Endodermal cell (in vitro differentiated cells): ENCODE data around the gene ZNF280C. TPM values are rescaled to one million over a fixed set of nuclear protein-coding genes. Genes with fewer than 3 reads are reported as not detected.

Source experiments
- DNase-seq: peaks from one replicate; pipeline ENCODE4 v3.0.0-alpha.2; 2017
- H3K27ac ChIP-seq: 2 replicates; pipeline ENCODE4 v1.5.1; 2013; ENCODE audit warnings: mild to moderate bottlenecking, low read depth, low read length, moderate library complexity
- H3K27me3 ChIP-seq: 2 replicates; pipeline ENCODE4 v1.6.1; 2013; ENCODE audit warnings: mild to moderate bottlenecking, low read length, moderate library complexity; ENCODE audit not compliant: insufficient read depth, control insufficient read depth, poor library complexity, severe bottlenecking
- H3K36me3 ChIP-seq: 2 replicates; pipeline ENCODE4 v1.7.0; 2013; ENCODE audit warnings: mild to moderate bottlenecking, low read length, moderate library complexity; ENCODE audit not compliant: control insufficient read depth, insufficient read depth
- H3K4me1 ChIP-seq: one replicate; pipeline ENCODE4 v1.7.0; 2013; ENCODE audit warnings: low read length; ENCODE audit not compliant: control insufficient read depth, insufficient read depth
- H3K4me3 ChIP-seq: 2 replicates; pipeline ENCODE4 v1.5.1; 2013; ENCODE audit warnings: mild to moderate bottlenecking, low read length, moderate library complexity
- H3K9ac ChIP-seq: 2 replicates; pipeline ENCODE4 v1.6.1; 2013; ENCODE audit warnings: mild to moderate bottlenecking, low read length, moderate library complexity; ENCODE audit not compliant: poor library complexity, severe bottlenecking; ENCODE audit errors: extremely low read depth
- H3K9me3 ChIP-seq: 2 replicates; pipeline ENCODE4 v1.6.1; 2013; ENCODE audit warnings: mild to moderate bottlenecking, low read length, moderate library complexity; ENCODE audit not compliant: control insufficient read depth
- H3K27ac Mint-ChIP-seq: 2 replicates; pipeline ENCODE4 v1.8.0; 2020; ENCODE audit warnings: mixed read lengths
- H3K27me3 Mint-ChIP-seq: 2 replicates; pipeline ENCODE4 v1.8.0; 2021; ENCODE audit warnings: mild to moderate bottlenecking, mixed read lengths; ENCODE audit not compliant: insufficient read depth
- H3K36me3 Mint-ChIP-seq: 2 replicates; pipeline ENCODE4 v1.8.0; 2020; ENCODE audit warnings: low read depth, mixed read lengths
- H3K4me1 Mint-ChIP-seq: 2 replicates; pipeline ENCODE4 v1.8.0; 2020; ENCODE audit warnings: mixed read lengths
- H3K4me3 Mint-ChIP-seq: 2 replicates; pipeline ENCODE4 v1.8.0; 2020; ENCODE audit warnings: mild to moderate bottlenecking, moderate library complexity, mixed read lengths
- H3K9me3 Mint-ChIP-seq: 2 replicates; pipeline ENCODE4 v1.8.0; 2020; ENCODE audit warnings: mild to moderate bottlenecking, mixed read lengths
- WGBS, 2 experiments: methylation state at CpG; one replicate each; pipeline versions ENCODE4 v1.1.5 to v1.1.7; 2013; ENCODE audit warnings: missing lambda C conversion rate in 2 of 2, mixed read lengths in 1 of 2; ENCODE audit not compliant: insufficient coverage in 1 of 2, insufficient read length in 1 of 2; 5-methylcytosine and 5-hydroxymethylcytosine counted together
- total RNA-seq, 2 donors: library from RNA; stranded (reverse); fragmentation: NEBNext Ultra II Directional in 1 of 2; extraction: Animal tissue kit (Norgen Biotek cat#: 25700) in 1 of 2; gene quantifications; 2 replicates in 1 of 2; 3 replicates in 1 of 2; pipeline ENCODE4 v1.2.1, GENCODE V29; 2021
- TF ChIP-seq, protein P1 (sequence below): fragments of 200-600 bp; sonication (generic); conservative IDR thresholded peaks from 2 replicates; pipeline ENCODE4 v1.5.0; 2021; ENCODE audit warnings: antibody characterized with exemption, mild to moderate bottlenecking

ZNF280C gene
- total RNA-seq, 2 donors from 2014 or later = 15.4 to 15.7 TPM

- no peaks in the 10 kb centered on the region for H3K27me3 Mint-ChIP-seq
- H3K27me3 ChIP-seq = no peaks in the 10 kb centered on the region
- WGBS, 2 experiments = no CpG with 5 or more reads among the region's 1 CpG
- DNase-seq = no peak
- no peak overlapping the region for H3K4me3 Mint-ChIP-seq
- no peaks in the 10 kb centered on the region for H3K4me1 ChIP-seq
- TF ChIP-seq, protein P1, sequence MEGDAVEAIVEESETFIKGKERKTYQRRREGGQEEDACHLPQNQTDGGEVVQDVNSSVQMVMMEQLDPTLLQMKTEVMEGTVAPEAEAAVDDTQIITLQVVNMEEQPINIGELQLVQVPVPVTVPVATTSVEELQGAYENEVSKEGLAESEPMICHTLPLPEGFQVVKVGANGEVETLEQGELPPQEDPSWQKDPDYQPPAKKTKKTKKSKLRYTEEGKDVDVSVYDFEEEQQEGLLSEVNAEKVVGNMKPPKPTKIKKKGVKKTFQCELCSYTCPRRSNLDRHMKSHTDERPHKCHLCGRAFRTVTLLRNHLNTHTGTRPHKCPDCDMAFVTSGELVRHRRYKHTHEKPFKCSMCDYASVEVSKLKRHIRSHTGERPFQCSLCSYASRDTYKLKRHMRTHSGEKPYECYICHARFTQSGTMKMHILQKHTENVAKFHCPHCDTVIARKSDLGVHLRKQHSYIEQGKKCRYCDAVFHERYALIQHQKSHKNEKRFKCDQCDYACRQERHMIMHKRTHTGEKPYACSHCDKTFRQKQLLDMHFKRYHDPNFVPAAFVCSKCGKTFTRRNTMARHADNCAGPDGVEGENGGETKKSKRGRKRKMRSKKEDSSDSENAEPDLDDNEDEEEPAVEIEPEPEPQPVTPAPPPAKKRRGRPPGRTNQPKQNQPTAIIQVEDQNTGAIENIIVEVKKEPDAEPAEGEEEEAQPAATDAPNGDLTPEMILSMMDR = no peak
- H3K9ac ChIP-seq = no peak overlapping the region
- no peaks in the 10 kb centered on the region for H3K36me3 Mint-ChIP-seq
- no peaks in the 10 kb centered on the region for H3K9me3 ChIP-seq
- no peaks in the 10 kb centered on the region for H3K36me3 ChIP-seq
- no peaks in the 10 kb centered on the region for H3K4me1 Mint-ChIP-seq
- H3K4me3 ChIP-seq = no peak overlapping the region
- no peak overlapping the region for H3K27ac ChIP-seq
- peaks cover 26% of the 10 kb centered on the region for H3K9me3 Mint-ChIP-seq
- no peak overlapping the region for H3K27ac Mint-ChIP-seq
These were observed 32.7 kb upstream of the ZNF280C start for GRCh38 chrX:130301405-130301804.

DNA sequence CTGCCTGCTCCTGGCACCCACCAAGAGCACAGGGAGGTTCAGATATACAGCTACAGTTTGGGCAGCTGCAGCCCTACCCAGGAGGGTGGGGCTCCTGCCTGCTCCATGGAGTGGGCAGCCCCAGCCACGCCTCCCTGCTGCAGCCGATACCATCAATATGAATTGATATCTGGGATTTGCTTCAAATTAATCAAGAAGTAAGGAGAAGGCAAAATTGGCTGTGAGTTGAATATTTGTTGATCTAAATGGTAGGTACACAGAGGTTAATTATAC is 31.2 kb upstream of the ZNF280C start:
- no peaks in the 10 kb centered on the region for H3K36me3 ChIP-seq
- no peaks in the 10 kb centered on the region for H3K4me1 ChIP-seq
- Mint-ChIP-seq H3K4me3 (no peak overlapping the region), H3K36me3 (no peaks in the 10 kb centered on the region), H3K27ac (no peak overlapping the region), H3K27me3 (no peaks in the 10 kb centered on the region), H3K4me1 (no peaks in the 10 kb centered on the region), H3K9me3 (peaks cover 26% of the 10 kb centered on the region)
- H3K9me3 ChIP-seq = no peaks in the 10 kb centered on the region
- H3K4me3 ChIP-seq = no peak overlapping the region
- no peaks in the 10 kb centered on the region for H3K27me3 ChIP-seq
- H3K27ac ChIP-seq = no peak overlapping the region
- no peak for DNase-seq
- TF ChIP-seq, protein P1 = no peak
- 86 to 100% methylated on average over 2 of the region's 2 CpGs for WGBS, 2 experiments
- H3K9ac ChIP-seq = no peak overlapping the region

DNA sequence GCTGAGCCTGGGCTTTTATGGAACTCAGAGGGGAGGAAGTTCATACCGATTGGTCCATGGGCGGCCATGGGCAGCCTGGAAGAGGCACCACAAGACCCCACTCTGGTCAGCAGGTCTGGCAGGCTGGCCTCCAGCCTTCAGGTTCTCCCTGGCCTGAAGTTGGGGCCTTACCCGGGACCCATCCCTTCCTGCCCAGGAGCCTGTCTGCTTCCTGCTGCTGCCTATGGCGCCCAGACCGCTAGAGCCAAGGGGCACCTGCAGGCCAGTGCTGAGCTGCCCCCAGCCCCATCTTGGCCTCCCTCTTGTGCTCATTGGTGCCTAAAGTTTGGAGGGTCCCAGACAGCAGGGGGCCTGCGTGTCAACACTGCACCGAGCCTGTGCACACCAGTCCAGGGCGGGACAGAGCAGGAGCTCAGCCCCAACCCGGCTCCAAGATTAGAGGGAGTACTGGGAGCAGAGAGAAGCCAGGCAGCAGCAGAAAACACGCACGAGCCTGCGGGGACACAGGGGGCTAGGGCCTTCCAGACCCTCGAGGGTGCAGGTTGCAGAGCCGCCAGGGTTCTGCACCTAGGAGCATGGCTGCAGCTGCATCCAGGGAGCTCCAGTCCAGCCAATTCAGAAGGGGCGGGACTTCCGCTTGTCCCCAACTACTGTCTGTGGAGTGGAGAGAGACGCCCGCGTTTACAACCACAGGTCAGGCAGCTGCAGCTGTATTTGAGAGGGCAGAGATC is 30.7 kb upstream of the ZNF280C start:
- Mint-ChIP-seq H3K9me3 (peaks cover 21% of the 10 kb centered on the region), H3K27ac (no peak overlapping the region), H3K36me3 (no peaks in the 10 kb centered on the region), H3K4me3 (no peak overlapping the region), H3K4me1 (no peaks in the 10 kb centered on the region), H3K27me3 (no peaks in the 10 kb centered on the region)
- TF ChIP-seq, protein P1 = no peak
- no peaks in the 10 kb centered on the region for H3K27me3 ChIP-seq
- peak; percentile 48 for DNase-seq
- H3K4me1 ChIP-seq = no peaks in the 10 kb centered on the region
- no peaks in the 10 kb centered on the region for H3K36me3 ChIP-seq
- H3K27ac ChIP-seq = no peak overlapping the region
- WGBS, 2 experiments = 87 to 96% methylated on average over 4 to 19 of the region's 19 CpGs
- no peak overlapping the region for H3K4me3 ChIP-seq
- H3K9ac ChIP-seq = no peak overlapping the region
- no peaks in the 10 kb centered on the region for H3K9me3 ChIP-seq
